MM.1S (cell line): Measurements from ENCODE around the gene TSPAN6.

Experiments used
- CTCF ChIP-seq: fragments of 300-600 bp; sonication (generic); IDR thresholded peaks from 2 replicates; pipeline ENCODE4 v1.5.1; 2016; ENCODE audit warnings: antibody characterized with exemption, low read length, mixed read lengths
- EZH2 ChIP-seq: fragments of 300-600 bp; sonication (generic); optimal IDR thresholded peaks from 2 replicates; pipeline ENCODE3; 2017; ENCODE audit warnings: low read depth, mild to moderate bottlenecking, antibody characterized with exemption, low read length, mixed read lengths

- TF ChIP-seq EZH2 (no peak), CTCF (no peak)
Measured at GRCh38 chrX:100645106-100645505, 8.5 kb upstream of the TSPAN6 start.
